GM18498 (cell line): ENCODE measurements around the gene CTSF.
"Not testable (repeated sequence)": the region's sequence is repeated elsewhere in the genome, so short reads cannot be mapped to it uniquely, and the experiment has no call there.

Experiments used
- ATAC-seq: cut with Tn5 transposase; IDR thresholded peaks from one replicate; pipeline ENCODE4 v1.9.1; 2021; ENCODE audit warnings: mild to moderate bottlenecking, moderate library complexity; ENCODE audit not compliant: unreplicated experiment

The CTSF gene

GRCh38 chr11:66559866-66560676 lies 8.3 kb downstream of the CTSF start:
- no peak for ATAC-seq

GRCh38 chr11:66559142-66559865 lies 9.1 kb downstream of the CTSF start:
- ATAC-seq = no peak

GRCh38 chr11:66557733-66558326 lies 10.6 kb downstream of the CTSF start:
- no peak for ATAC-seq

- no peak for ATAC-seq
Measured at GRCh38 chr11:66556086-66556485, 12.3 kb downstream of the CTSF start.

- no peak for ATAC-seq
Measured at GRCh38 chr11:66555416-66555815, 13.0 kb downstream of the CTSF start.

GRCh38 chr11:66554602-66555001 lies 13.8 kb downstream of the CTSF start:
- no peak for ATAC-seq

GRCh38 chr11:66550887-66551286 lies 17.5 kb downstream of the CTSF start:
- ATAC-seq = no peak

GRCh38 chr11:66549696-66550095 lies 18.7 kb downstream of the CTSF start:
- no peak for ATAC-seq

- ATAC-seq = no peak
Measured at GRCh38 chr11:66548774-66549630, 19.4 kb downstream of the CTSF start.

- no peak for ATAC-seq
Measured at GRCh38 chr11:66548041-66548440, 20.4 kb downstream of the CTSF start.

- no peak for ATAC-seq
Measured at GRCh38 chr11:66547662-66548009, 20.8 kb downstream of the CTSF start.

GRCh38 chr11:66546966-66547661 lies 21.3 kb downstream of the CTSF start:
- no peak for ATAC-seq

GRCh38 chr11:66546368-66546965 lies 21.9 kb downstream of the CTSF start, which contains the start of gene ACTN3:
ACTN3 (plus strand) TSS chr11:66546903; CDS start chr11:66546938, 35 bp downstream.
- no peak for ATAC-seq

GRCh38 chr11:66545701-66546367 lies 22.6 kb downstream of the CTSF start, which contains the start of gene ZDHHC24:
ZDHHC24 (minus strand) TSS chr11:66546048; CDS start chr11:66546003, 45 bp downstream.
- peak; percentile 90 for ATAC-seq

GRCh38 chr11:66544952-66545351 lies 23.5 kb downstream of the CTSF start:
- ATAC-seq = not testable (repeated sequence)

- ATAC-seq = no peak
Measured at GRCh38 chr11:66543263-66544107, 24.9 kb downstream of the CTSF start.

- ATAC-seq = no peak
Measured at GRCh38 chr11:66542362-66542761, 26.0 kb downstream of the CTSF start.

GRCh38 chr11:66541892-66542291 lies 26.5 kb downstream of the CTSF start:
- ATAC-seq = no peak
